ENCODE measurements around the gene PRELID2.
"Not testable (repeated sequence)": the region's sequence is repeated elsewhere in the genome, so short reads cannot be mapped to it uniquely, and the experiment has no call there.

The PRELID2 gene

DNA sequence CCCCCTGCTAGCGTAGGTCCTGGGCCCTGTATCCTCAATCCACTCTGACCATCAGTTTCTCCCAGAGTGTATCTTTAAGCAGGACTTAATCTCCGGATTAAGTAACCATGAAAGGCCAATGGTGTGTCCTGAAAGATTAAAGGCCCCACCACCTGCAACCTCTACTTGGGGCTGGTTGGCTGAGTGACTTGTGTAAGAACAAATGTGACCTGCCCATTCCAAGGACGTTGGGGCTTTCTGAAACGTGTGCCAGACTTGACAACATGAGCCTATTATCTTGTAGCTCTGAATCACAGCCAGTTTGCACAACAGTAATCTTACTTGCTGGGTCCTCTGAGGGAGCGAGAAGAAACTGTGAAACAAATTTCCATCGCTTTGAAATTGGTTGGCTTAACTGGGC, 3.1 kb upstream of the PRELID2 start:
- TF ChIP-seq, protein P1, sequence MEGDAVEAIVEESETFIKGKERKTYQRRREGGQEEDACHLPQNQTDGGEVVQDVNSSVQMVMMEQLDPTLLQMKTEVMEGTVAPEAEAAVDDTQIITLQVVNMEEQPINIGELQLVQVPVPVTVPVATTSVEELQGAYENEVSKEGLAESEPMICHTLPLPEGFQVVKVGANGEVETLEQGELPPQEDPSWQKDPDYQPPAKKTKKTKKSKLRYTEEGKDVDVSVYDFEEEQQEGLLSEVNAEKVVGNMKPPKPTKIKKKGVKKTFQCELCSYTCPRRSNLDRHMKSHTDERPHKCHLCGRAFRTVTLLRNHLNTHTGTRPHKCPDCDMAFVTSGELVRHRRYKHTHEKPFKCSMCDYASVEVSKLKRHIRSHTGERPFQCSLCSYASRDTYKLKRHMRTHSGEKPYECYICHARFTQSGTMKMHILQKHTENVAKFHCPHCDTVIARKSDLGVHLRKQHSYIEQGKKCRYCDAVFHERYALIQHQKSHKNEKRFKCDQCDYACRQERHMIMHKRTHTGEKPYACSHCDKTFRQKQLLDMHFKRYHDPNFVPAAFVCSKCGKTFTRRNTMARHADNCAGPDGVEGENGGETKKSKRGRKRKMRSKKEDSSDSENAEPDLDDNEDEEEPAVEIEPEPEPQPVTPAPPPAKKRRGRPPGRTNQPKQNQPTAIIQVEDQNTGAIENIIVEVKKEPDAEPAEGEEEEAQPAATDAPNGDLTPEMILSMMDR (IDR thresholded peaks at IDR 0.05; ENCODE audit: low read depth, low read length, missing control alignments): no peak
- no peak overlapping the region for H3K4me3 ChIP-seq (ENCODE audit: low read depth, low read length)
- H3K27ac ChIP-seq: no peak overlapping the region
- in situ Hi-C loops (cut with HindIII; ENCODE audit: low pct_ligation_motif_present, low sequenced_read_pairs): no loop called here
- no peak for DNase-seq
- H3K27me3 ChIP-seq (replicated peaks): no peaks in the 10 kb centered on the region
- no peaks in the 10 kb centered on the region for H3K36me3 ChIP-seq (replicated peaks)

DNA sequence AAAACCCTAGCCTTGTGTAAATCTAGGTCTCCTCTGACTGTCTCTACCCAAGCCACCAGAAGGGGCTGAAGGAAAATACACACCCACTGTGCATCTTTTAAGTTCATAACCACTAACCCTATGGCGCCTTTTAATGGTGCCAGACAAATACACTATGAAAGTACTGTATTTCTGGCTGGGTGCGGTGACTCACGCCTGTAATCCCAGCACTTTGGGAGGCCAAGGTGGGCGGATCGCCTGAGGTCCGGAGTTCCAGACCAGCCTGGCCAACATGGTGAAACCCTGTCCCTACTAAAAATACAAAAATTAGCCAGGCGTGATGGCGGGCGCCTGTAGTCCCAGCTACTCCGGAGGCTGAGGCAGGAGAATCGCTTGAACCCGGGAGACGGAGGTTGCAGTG, 1.1 kb upstream of the PRELID2 start:
- H3K27me3 ChIP-seq (replicated peaks); in situ Hi-C loops (cut with HindIII; ENCODE audit: low pct_ligation_motif_present, low sequenced_read_pairs); H3K4me3 ChIP-seq (ENCODE audit: low read depth, low read length); H3K36me3 ChIP-seq (replicated peaks); H3K27ac ChIP-seq; DNase-seq: not testable (repeated sequence)

DNA sequence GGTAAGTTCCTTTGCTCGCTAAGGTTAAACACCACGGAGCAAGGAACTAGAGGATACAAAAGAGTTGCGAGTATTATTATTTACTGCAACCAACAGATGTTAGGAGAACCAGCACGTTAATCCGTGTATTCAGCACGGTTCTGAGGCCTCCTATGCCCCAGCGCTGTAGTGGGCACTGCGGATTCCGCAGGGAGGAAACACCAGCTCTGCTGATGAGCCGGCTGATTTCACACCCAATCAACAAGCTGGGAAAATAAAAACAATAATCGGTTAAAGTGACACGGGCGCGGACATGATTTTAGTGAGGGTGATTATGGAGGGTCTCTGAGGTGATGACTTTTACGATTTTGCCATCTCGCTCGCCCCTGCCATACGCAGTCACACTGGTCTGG, 702 bp upstream of the PRELID2 start:
- TF ChIP-seq, protein P1 (IDR thresholded peaks at IDR 0.05; ENCODE audit: low read depth, low read length, missing control alignments): no peak
- in situ Hi-C loops (cut with HindIII; ENCODE audit: low pct_ligation_motif_present, low sequenced_read_pairs): no loop called here
- no peak for DNase-seq
- H3K27me3 ChIP-seq (replicated peaks): no peaks in the 10 kb centered on the region
- peak overlapping the region; percentile 74 for H3K4me3 ChIP-seq (ENCODE audit: low read depth, low read length)
- no peaks in the 10 kb centered on the region for H3K36me3 ChIP-seq (replicated peaks)
- H3K27ac ChIP-seq: no peak overlapping the region

DNA sequence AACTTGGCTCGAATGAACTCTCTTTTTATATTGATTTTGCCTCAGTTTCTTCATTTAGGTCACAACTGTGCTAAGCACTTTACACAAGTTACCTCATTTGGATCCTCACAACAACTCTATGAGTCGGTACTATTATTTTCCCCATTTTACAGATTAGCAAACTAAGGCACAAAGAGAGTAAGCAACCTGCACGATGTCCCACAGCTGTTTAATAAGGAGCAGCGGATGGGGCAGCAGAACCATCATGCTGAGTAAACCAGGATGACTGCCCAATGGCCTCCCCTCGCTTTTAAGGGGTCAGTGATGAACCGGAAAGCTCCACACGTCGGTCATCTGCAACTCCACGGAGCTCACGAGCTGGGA, 607 bp downstream of the PRELID2 start:
- peak overlapping the region; percentile 74 for H3K4me3 ChIP-seq (ENCODE audit: low read depth, low read length)
- TF ChIP-seq, protein P1 (IDR thresholded peaks at IDR 0.05; ENCODE audit: low read depth, low read length, missing control alignments): no peak
- H3K27me3 ChIP-seq (replicated peaks): no peaks in the 10 kb centered on the region
- in situ Hi-C loops (cut with HindIII; ENCODE audit: low pct_ligation_motif_present, low sequenced_read_pairs): no loop called here
- no peaks in the 10 kb centered on the region for H3K36me3 ChIP-seq (replicated peaks)
- no peak for DNase-seq
- no peak overlapping the region for H3K27ac ChIP-seq

DNA sequence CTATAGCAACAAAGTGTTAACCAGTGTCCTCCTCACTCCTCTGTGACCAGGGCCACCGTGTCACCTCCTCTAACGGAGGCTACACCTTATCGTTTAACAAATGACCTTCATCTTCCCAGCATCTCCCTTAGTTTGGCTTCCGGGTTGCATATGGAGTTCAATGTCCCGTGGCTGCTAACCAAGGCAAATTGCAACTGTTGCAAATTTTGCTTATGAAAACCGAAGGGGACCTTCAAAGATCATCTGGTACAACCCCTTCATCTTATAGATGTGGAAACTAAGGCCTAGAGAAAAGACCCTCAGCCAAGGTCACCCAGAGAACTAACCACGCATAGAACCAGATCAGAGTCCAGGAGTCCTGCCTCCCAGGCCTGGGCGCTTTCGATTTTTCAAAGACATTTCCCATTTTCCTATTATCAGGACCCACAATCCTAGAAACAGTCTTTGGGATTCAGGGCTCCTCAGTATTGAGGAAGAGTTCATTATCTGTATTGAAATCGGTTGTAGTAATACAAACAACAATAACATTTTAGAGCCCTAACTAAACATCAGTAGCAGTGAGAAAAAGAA, 1.4 kb downstream of the PRELID2 start:
- H3K4me3 ChIP-seq (ENCODE audit: low read depth, low read length): no peak overlapping the region
- in situ Hi-C loops (cut with HindIII; ENCODE audit: low pct_ligation_motif_present, low sequenced_read_pairs): no loop called here
- no peaks in the 10 kb centered on the region for H3K36me3 ChIP-seq (replicated peaks)
- no peak overlapping the region for H3K27ac ChIP-seq
- TF ChIP-seq, protein P1 (IDR thresholded peaks at IDR 0.05; ENCODE audit: low read depth, low read length, missing control alignments): no peak
- H3K27me3 ChIP-seq (replicated peaks): no peaks in the 10 kb centered on the region
- DNase-seq: no peak

DNA sequence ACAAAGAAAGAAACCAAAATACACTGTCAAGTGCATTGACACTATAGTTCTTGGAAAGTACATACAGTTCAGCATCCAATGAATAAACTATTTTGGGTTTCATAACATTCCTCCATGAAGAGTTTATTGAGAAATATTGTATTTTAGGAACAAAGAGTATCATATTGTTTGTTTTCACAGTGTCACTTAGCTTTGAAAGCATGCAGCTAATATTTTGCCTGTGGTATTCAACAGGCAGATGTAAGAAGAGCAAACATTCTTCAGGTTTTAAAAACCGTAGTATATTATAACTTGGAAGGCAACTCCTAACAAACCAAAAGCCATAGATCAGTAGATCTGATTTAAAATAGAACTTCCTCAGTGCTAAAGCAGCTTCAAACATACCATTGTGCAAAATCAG, 4.5 kb downstream of the PRELID2 start:
- H3K36me3 ChIP-seq (replicated peaks): no peaks in the 10 kb centered on the region
- no peak for DNase-seq
- H3K27me3 ChIP-seq (replicated peaks): no peaks in the 10 kb centered on the region
- TF ChIP-seq, protein P1 (IDR thresholded peaks at IDR 0.05; ENCODE audit: low read depth, low read length, missing control alignments): no peak
- no peak overlapping the region for H3K27ac ChIP-seq
- in situ Hi-C loops (cut with HindIII; ENCODE audit: low pct_ligation_motif_present, low sequenced_read_pairs): no loop called here
- no peak overlapping the region for H3K4me3 ChIP-seq (ENCODE audit: low read depth, low read length)
